ENCODE results near the gene CDK3.
"Not testable (repeated sequence)": the region's sequence is repeated elsewhere in the genome, so short reads cannot be mapped to it uniquely, and the experiment has no call there.

Gene CDK3

GRCh38 chr17:76000755-76001521, at the start of gene CDK3:
TSS of gene CDK3 (plus strand) at chr17:76000855. CDS start at chr17:76001426, 571 bp downstream.
- DNase-seq: no peak

- DNase-seq: no peak
Observed at GRCh38 chr17:75950855-75951554, 49.6 kb upstream of the CDK3 start.

GRCh38 chr17:75959051-75959838, 41.4 kb upstream of the CDK3 start:
- DNase-seq: no peak

- no peak for DNase-seq
Observed at GRCh38 chr17:75959839-75960511, 40.7 kb upstream of the CDK3 start.

DNA sequence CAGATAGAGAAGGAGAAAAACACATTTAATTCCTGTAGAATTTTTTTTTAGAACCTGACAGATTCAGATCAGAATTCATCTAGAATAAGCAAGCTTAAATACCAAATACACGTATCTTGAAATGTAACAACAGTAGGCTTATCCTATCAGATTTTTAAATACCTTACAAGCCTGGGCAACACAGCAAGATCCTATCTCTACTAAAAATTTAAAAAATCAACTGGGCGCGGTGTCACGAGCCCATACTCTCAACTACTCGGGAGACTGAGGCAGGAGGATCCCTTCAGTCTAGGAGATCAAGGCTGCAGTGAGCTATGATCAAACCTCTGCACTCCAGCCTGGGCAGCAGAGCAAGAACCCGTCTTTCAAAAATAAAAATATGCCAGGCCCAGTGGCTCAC, 35.2 kb upstream of the CDK3 start:
- DNase-seq: no peak

- not testable (repeated sequence) for DNase-seq
Observed at GRCh38 chr17:75969044-75969443, 31.6 kb upstream of the CDK3 start.

DNA sequence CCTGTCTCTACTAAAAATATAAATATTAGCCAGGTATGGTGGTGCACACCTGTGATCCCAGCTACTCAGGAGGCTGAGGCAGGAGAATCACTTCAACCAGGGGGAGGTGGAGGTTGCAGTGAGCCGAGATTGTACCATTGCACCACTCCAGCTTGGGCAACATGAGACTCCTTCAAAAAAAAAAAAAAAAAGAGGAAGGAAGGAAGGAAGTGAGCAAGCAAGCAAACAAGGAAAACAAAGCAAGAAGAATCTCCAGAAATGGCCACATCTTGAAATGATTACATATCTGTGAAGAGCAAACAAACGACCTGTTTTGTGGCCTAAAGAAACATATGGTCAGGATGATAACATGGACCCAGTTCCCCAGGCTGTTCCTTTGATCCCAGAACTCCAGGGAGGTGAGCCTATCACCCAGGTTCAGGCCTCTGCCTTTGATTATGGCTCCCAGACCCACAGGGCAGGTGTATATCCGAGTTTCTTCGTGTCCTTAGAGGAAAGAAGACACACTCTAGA, 30.6 kb upstream of the CDK3 start:
- no peak for DNase-seq

DNA sequence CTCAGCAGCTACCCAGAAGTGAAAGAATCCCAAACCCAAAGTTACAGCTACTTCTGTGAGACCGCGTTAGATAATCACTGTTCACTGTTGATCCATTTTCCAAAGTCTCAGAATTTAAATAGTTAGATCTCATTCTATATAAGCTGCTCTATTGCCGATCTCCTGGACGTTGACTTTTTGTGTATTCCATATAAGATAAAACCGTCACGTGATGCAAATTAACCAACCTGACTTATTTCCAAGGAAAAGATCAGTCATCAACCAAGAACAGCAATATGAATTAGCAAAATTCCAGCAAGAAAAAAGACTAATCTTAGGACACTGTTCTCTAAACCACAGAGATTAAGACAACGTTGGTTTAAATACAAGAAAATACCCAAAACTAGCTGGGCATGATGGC, 30.0 kb upstream of the CDK3 start:
- no peak for DNase-seq

- not testable (repeated sequence) for DNase-seq
Observed at GRCh38 chr17:75975187-75975586, 25.5 kb upstream of the CDK3 start.

- DNase-seq: no peak
Observed at GRCh38 chr17:75975757-75976174, 24.9 kb upstream of the CDK3 start.

GRCh38 chr17:75976175-75976848, 24.3 kb upstream of the CDK3 start:
- no peak for DNase-seq

DNA sequence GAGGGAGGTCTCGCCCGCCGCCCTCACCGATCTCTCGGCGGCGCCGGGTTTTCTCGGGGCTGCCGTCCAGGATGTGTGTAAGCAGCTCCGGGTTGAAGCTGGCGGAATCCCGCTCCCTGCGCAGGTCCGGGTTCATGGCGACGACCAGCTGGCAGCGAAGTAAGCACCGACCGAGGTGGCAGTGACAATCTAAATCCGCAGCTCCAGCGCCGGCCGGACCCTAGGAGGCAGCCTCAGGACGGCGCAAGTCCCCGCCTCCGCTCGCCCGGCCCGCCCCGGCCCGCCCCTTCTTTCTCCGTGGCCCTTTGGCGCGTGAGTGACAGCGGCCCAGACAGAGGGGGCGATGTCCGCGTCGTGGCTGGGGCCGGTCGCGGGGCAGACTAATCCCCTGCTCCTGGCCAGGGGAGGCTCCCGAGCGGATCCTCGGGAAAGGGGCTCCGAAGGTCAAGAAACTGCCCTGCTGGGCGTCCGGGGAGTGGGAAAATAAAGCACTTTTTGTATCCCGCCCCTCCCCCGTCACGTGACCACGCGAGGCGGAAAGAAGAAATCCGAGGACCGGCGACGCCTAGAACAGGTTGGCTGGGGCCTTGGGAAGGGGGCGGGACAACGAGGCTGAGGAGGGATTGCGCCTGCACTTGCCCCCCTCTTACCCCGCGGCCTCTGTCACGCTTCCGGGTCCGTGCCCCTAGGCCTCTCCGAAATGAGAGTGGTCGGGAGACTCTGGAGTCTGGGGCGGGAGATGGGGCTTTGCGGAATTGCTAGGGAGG, 21.5 kb upstream of the CDK3 start, which contains the start of the genes ACOX1 and TEN1:
TSS of gene ACOX1 (minus strand) at position 229 of the 767 bp plus-strand sequence. CDS start at position 136, 93 bp downstream.
TSS of gene TEN1 (plus strand) at position 303 of the 767 bp plus-strand sequence. CDS start 6,953 bp downstream, outside the sequence.
- peak; percentile 91 for DNase-seq

DNA sequence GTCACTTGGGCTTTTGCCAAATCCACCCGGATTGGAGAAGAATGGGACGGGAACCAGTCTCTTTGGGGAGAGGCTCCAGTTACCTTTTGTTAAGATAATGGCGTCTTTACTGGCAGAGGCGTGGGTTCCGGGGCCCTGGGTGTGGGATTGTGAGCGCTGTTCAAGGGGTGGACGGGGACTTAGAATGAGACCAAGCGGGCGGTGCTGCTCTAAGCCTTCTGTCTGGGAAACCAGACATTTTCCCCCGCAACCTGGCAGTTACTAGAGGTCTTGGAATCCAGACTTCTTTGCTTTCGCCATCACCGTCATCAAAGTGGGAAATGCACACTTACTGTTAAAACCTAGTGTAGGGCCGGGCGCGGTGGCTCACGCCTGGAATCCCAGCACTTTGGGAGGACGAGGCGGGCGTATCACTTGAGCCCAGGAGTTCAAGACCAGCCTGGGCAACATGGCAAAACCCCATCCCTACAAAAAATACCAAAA, 20.9 kb upstream of the CDK3 start:
- no peak for DNase-seq

GRCh38 chr17:75980188-75981018, 20.3 kb upstream of the CDK3 start:
- no peak for DNase-seq

GRCh38 chr17:75981019-75981615, 19.5 kb upstream of the CDK3 start:
- no peak for DNase-seq

DNA sequence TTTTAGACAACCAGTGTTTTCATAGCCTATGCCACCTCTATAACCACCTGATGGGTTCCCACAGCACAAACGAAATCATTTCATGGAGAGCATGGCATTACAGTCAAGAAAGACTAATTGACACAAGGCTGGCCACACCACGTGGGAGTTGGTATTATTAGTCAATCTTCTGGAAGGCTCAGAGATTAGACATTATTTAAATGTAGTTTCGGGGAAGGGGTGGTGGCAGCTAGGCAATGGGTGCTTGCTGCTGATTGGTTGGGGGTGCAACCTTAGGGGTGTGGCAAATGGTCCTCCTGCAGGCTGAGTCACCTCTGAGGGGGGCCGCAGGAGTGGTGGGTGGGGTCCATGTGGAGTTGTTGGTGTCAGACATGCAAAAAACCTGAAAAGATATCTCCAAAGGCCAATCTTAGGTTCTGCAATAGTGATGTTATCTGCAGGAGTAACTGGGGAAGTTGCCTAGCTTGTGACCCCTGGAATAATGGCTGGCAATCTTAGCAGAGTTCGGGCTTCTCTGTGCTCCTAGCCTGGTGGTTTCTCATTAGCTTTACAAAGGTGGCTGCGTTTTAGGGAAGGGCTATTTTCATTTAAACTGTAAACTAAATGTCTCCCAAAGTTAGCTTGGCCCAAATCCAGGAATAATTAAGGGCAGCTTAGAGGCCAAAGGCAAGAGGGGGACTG, 17.0 kb upstream of the CDK3 start:
- DNase-seq: no peak

DNA sequence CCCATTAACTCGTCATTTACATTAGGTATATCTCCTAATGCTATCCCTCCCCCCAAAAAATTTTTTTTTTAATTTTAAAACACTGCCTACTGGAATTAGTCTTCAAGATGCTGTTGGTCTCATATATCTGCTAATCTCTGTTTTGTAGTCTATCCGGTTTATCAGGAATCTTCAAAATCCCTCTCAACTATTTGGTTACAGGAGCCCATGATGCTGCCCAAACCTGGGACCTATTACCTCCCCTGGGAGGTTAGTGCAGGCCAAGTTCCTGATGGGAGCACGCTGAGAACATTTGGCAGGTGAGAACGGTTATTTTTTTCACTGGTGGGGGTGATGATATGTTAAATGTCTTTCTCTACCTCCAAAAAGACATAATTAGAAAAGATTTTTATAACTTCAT, 14.7 kb upstream of the CDK3 start:
- DNase-seq: no peak

GRCh38 chr17:75987041-75987440, 13.6 kb upstream of the CDK3 start:
- no peak for DNase-seq

- DNase-seq: no peak
Observed at GRCh38 chr17:75991396-75991795, 9.3 kb upstream of the CDK3 start.
